Measurements from ENCODE around the gene DECR2. TPM values are rescaled to one million over a fixed set of nuclear protein-coding genes. Genes with fewer than 3 reads are reported as not detected.
A peak's percentile ranks its signal among the peaks of the same experiment; 100 is the strongest.
"Not testable (repeated sequence)": the region's sequence is repeated elsewhere in the genome, so short reads cannot be mapped to it uniquely, and the experiment has no call there.

The DECR2 gene
- total RNA-seq, 1 donor from 2014 or later: 10.1 TPM

DNA sequence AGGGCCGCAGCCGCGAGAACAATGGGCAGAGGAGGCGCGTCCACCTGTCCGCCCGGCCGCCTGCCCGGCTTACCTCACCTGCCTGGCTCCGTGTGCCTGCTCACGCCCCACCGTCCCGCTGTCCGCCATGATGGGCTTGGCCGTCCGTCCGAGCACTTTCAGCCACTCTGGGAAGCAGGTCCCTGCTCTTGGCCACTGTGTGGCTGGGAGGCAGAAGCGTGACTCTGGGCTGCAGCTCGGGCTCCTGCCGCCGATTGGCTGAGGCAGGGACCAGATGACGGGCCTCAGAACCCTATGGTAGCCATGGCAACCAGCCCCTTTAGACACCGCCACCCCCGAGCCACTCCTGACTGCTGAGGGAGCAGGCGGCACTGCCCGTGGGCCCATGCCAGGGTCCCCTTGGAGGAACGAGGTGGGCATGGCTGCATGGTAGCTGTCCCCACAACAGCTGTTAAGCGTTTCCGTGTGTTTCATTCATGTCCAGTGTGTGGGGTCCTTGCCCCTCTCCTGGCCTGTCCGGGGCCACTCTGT lies 40.3 kb upstream of the DECR2 start:
- Histone ChIP-seq H3K4me3 (no peak overlapping the region), H3K27me3 (ENCODE audit: low read depth) (peaks cover 9% of the 10 kb centered on the region), H3K36me3 (peaks cover 3% of the 10 kb centered on the region), H3K4me1 (peaks cover 8% of the 10 kb centered on the region), H3K9me3 (no peaks in the 10 kb centered on the region), H3K27ac (no peak overlapping the region)
- TF ChIP-seq, protein P1, sequence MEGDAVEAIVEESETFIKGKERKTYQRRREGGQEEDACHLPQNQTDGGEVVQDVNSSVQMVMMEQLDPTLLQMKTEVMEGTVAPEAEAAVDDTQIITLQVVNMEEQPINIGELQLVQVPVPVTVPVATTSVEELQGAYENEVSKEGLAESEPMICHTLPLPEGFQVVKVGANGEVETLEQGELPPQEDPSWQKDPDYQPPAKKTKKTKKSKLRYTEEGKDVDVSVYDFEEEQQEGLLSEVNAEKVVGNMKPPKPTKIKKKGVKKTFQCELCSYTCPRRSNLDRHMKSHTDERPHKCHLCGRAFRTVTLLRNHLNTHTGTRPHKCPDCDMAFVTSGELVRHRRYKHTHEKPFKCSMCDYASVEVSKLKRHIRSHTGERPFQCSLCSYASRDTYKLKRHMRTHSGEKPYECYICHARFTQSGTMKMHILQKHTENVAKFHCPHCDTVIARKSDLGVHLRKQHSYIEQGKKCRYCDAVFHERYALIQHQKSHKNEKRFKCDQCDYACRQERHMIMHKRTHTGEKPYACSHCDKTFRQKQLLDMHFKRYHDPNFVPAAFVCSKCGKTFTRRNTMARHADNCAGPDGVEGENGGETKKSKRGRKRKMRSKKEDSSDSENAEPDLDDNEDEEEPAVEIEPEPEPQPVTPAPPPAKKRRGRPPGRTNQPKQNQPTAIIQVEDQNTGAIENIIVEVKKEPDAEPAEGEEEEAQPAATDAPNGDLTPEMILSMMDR (IDR thresholded peaks at IDR 0.05): no peak
- intact Hi-C loops (cut with DNase I): no loop called here
- ATAC-seq (no peak), DNase-seq (no peak)

DNA sequence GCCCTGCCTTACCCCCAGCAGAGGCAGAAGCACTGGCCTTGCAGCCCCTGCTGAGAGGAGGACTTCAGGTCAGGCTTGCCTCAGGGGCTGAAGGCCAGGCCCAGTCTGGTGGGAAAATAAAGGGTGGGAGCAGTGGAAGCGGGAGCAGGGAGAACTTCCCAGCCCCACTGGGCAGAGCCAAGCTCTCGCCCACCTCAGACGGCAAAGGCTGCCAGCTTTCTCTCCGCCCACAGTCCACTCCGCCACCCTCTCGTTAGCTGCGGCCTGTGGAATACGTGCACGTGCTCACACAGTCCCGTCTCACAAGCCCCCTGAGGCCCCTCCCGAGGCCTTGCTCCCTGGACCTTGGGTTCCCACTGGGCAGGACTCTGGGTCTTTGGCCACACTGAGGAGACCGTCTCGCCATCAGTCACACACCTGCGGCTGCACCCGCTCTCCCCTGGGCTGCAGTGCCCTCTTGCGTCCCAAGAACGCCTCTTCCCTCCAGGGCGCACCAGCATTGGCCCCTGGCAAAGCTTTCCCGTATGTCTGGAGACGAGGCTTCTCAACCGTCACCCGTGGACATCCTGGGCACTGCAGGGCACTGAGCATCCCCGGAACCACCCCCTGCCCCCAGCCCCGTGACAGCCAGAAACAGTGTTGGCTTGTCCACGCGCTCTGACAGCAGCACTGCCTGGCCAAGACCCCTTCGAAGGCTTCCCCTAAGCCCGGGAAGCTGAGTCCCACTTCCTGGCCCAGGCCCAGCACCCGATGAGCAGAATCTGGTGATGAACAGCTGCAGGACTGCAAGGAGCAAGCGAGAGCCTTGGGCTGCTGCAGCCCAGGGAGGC lies 39.6 kb upstream of the DECR2 start:
- H3K4me1 ChIP-seq: peaks cover 8% of the 10 kb centered on the region
- peak; percentile 86 for DNase-seq
- peak; percentile 87 to 92 for ATAC-seq
- no peaks in the 10 kb centered on the region for H3K9me3 ChIP-seq
- TF ChIP-seq, protein P1 (IDR thresholded peaks at IDR 0.05): peak; percentile 84
- intact Hi-C loops (cut with DNase I): no loop called here
- no peak overlapping the region for H3K27ac ChIP-seq
- H3K36me3 ChIP-seq: peaks cover 10% of the 10 kb centered on the region
- H3K4me3 ChIP-seq: no peak overlapping the region
- H3K27me3 ChIP-seq (ENCODE audit: low read depth): peaks cover 9% of the 10 kb centered on the region

DNA sequence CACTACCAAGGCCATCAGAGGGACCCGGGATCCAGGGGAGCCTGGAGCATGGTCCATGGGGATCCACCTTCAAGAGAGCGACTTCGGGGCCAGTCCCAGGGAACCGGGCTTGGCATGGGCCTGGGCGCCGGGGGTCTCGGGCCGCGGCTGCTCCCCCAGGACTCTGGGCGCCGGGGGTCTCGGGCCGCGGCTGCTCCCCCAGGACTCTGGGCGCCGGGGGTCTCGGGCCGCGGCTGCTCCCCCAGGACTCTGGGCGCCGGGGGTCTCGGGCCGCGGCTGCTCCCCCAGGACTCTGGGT lies 39.0 kb upstream of the DECR2 start:
- H3K36me3 ChIP-seq: peaks cover 16% of the 10 kb centered on the region
- H3K9me3 ChIP-seq; H3K4me3 ChIP-seq; H3K27me3 ChIP-seq (ENCODE audit: low read depth); intact Hi-C loops (cut with DNase I); H3K4me1 ChIP-seq; H3K27ac ChIP-seq; DNase-seq: not testable (repeated sequence)
- peak in 1 of 2 donors; percentile 3 for ATAC-seq

DNA sequence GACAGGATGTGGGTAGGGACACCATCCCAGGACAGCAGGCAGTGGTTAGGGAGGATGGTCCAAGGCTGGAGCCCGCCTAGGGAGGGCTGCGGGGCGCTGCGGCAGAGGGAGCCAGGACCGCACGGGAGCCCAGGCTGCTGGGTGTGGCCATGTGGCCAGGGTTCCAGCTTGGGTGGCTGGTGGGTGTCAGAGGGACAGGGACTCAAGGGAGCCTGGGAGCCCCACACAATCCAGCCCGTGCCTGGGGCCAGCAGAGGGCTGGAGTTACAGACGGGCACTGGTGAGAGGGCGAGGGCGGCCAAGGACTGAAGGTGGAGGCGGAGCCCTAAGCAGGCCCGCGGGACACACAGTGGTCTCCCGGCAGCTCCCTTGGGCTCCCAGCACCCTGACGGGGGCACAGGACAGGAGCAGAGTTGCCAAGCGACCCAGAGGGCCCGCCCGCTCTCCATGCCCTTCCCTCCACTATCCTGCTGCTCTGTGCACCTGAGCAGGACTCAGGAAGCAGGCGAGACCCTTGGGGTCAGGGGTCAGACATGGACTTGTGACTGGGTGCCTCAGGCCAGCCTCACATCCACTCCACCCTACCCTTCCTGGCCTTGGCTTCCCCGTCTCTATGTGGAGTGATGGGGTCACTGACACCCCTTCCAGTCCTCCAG lies 38.4 kb upstream of the DECR2 start:
- Histone ChIP-seq H3K36me3 (peaks cover 21% of the 10 kb centered on the region), H3K9me3 (no peaks in the 10 kb centered on the region), H3K4me1 (peaks cover 8% of the 10 kb centered on the region), H3K27ac (no peak overlapping the region), H3K4me3 (no peak overlapping the region), H3K27me3 (ENCODE audit: low read depth) (peaks cover 9% of the 10 kb centered on the region)
- ATAC-seq (no peak), DNase-seq (no peak)
- intact Hi-C loops (cut with DNase I): no loop called here
- TF ChIP-seq, protein P1 (IDR thresholded peaks at IDR 0.05): no peak

DNA sequence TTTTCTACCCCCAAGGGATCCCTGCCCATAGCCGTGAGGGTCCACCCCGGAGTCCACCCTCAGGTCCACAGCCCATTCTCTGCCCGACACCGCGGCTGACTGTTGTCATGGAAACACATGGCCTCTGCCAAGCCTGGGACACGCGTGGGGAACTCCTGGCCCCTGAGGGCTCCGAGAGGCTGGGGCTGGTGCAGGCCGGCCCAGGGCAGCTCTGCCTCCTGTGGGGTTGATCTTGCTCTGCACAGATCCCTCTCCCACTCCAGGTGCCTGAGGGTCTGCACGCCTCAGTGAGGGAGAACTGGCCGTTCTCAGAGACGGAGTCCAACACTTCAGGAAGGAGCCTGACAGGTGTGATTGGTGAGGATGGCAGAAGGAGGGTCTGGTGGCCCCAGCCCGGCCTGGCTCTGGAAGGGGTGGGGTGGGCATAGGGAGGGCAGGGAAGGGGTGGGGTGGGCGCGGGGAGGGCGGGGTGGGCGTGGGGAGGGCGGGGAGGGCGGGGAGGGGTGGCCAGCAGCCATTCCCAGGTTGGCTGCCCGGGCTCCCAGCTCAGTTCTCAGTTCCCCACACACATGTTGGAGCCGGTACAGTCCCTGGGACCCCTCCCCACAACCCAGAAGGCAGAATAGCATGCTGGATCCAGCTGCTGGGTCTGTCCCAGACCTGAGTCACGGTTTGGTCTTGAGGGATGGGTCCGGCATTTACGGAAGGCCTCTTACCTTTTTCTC lies 37.8 kb upstream of the DECR2 start:
- TF ChIP-seq, protein P1 (IDR thresholded peaks at IDR 0.05): no peak
- Histone ChIP-seq H3K4me1 (peaks cover 8% of the 10 kb centered on the region), H3K36me3 (peaks cover 28% of the 10 kb centered on the region), H3K9me3 (no peaks in the 10 kb centered on the region), H3K27me3 (ENCODE audit: low read depth) (peaks cover 9% of the 10 kb centered on the region), H3K27ac (no peak overlapping the region), H3K4me3 (no peak overlapping the region)
- no peak for DNase-seq
- intact Hi-C loops (cut with DNase I): no loop called here
- ATAC-seq: no peak
